OCI-LY7 (cell line): ENCODE measurements around the gene BMP8A. TPM values are rescaled to one million over a fixed set of nuclear protein-coding genes. Genes with fewer than 3 reads are reported as not detected.

Experiments used
- BruUV-seq: library from RNA; stranded (reverse); fragments of 400-500 nt; replicated peaks from 2 replicates; lab custom pipeline; 2021; lab: Mats Ljungman, UMichigan
- CTCF ChIA-PET: fragments of 300-600 bp; sonication (Branson Sonifier 250); formaldehyde crosslinking; loops from one replicate; lab custom pipeline; 2022; ENCODE audit warnings: antibody characterized with exemption; ENCODE audit not compliant: unreplicated experiment; lab: Charles Lee
- POLR2A ChIA-PET: fragments of 300-600 bp; sonication (Branson Sonifier 250); formaldehyde crosslinking; loops from one replicate; lab custom pipeline; 2022; ENCODE audit warnings: antibody characterized with exemption; lab: Charles Lee
- DNase-seq: peaks from one replicate; pipeline ENCODE4 v3.0.0-alpha.2; 2015; ENCODE audit warnings: low spot score
- H2AFZ ChIP-seq: fragments of 200-600 bp; sonication (generic), shearing (Covaris generic); 2 replicates; pipeline ENCODE4 v1.6.1; 2014; ENCODE audit warnings: mild to moderate bottlenecking, antibody characterized with exemption, low read length, moderate library complexity
- H3K27ac ChIP-seq: fragments of 200-600 bp; sonication (generic); 2 replicates; pipeline ENCODE4 v1.5.1; 2014; ENCODE audit warnings: mixed run types, low read depth, mild to moderate bottlenecking, moderate library complexity, low read length, inconsistent platforms; ENCODE audit not compliant: poor library complexity, severe bottlenecking
- H3K36me3 ChIP-seq: fragments of 200-600 bp; sonication (generic); 2 replicates; pipeline ENCODE4 v1.6.1; 2014; ENCODE audit warnings: mild to moderate bottlenecking, antibody characterized with exemption, low read length, moderate library complexity, mixed read lengths; ENCODE audit not compliant: insufficient read depth
- H3K4me1 ChIP-seq: fragments of 200-600 bp; sonication (generic); 2 replicates; pipeline ENCODE4 v1.5.1; 2014; ENCODE audit warnings: mild to moderate bottlenecking, low read length; ENCODE audit not compliant: insufficient read depth, poor library complexity, severe bottlenecking
- H3K4me2 ChIP-seq: fragments of 200-600 bp; sonication (generic); 2 replicates; pipeline ENCODE4 v1.6.1; 2014; ENCODE audit warnings: mild to moderate bottlenecking, low read length
- H3K4me3 ChIP-seq: fragments of 200-600 bp; sonication (generic); 2 replicates; pipeline ENCODE4 v1.5.1; 2014; ENCODE audit warnings: mild to moderate bottlenecking, low read depth, low read length; ENCODE audit not compliant: poor library complexity, severe bottlenecking
- H3K79me2 ChIP-seq: fragments of 200-600 bp; sonication (generic); 2 replicates; pipeline ENCODE4 v1.6.1; 2016; ENCODE audit warnings: low read depth, mild to moderate bottlenecking, low read length, moderate library complexity, mixed read lengths; ENCODE audit not compliant: insufficient read depth
- H3K9me2 ChIP-seq: fragments of 200-600 bp; sonication (generic); 2 replicates; pipeline ENCODE4 v1.6.1; 2016; ENCODE audit warnings: mild to moderate bottlenecking, low read length, mixed read lengths; ENCODE audit not compliant: insufficient read depth
- H3K9me3 ChIP-seq: fragments of 200-600 bp; sonication (generic); 2 replicates; pipeline ENCODE4 v1.6.1; 2014; ENCODE audit warnings: mild to moderate bottlenecking, mixed run types, low read length, mixed read lengths
- H4K20me1 ChIP-seq: fragments of 200-600 bp; sonication (generic); 2 replicates; pipeline ENCODE4 v1.6.1; 2014; ENCODE audit warnings: mild to moderate bottlenecking, antibody characterized with exemption, low read length, moderate library complexity, mixed read lengths; ENCODE audit not compliant: insufficient read depth
- EZH2phosphoT487 ChIP-seq: fragments of 200-600 bp; sonication (generic); IDR thresholded peaks from 2 replicates; pipeline ENCODE4 v1.6.1; 2018; ENCODE audit warnings: low read depth, borderline replicate concordance, mild to moderate bottlenecking, mixed run types, antibody characterized with exemption, low read length, moderate library complexity, mixed read lengths
- intact Hi-C: fragments of 100-400 bp; cut with micrococcal nuclease; formaldehyde crosslinking; loops from one replicate; pipeline ENCODE4 v1.10.0; 2022; ENCODE audit not compliant: unreplicated experiment
- total RNA-seq, 2 experiments: library from RNA; depleted of rRNA in 1 of 2; stranded (reverse); fragments of >200 nt in 1 of 2; shearing (Covaris generic) in 1 of 2; gene quantifications; 2 replicates each; pipeline ENCODE4 v1.2.3, GENCODE V29; 2014 to 2022
- TF ChIP-seq, protein P1 (sequence below): fragments of 200-600 bp; sonication (generic); conservative IDR thresholded peaks from 2 replicates; pipeline ENCODE4 v1.5.1; 2014; ENCODE audit warnings: mild to moderate bottlenecking, antibody characterized with exemption, low read length, moderate library complexity, mixed read lengths

The BMP8A gene
- total RNA-seq, 2 experiments from 2014 or later = 0.32 to 0.44 TPM

DNA sequence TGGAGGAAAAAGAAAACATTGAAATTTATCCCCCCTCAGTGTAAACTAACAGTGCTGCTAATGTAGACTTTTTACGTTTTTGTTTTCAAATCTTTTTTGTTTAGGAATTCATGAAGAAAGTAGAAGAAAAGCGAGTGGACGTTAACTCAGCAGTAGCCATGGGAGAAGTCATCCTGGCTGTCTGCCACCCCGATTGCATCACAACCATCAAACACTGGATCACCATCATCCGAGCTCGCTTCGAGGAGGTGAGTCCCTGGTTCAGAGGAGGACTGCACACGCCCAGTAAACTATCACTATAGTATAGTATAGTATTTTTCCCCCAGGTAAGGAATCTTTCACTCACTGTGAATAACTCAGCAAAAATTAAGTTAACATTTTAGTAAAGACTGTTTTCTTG lies 37.8 kb upstream of the BMP8A start:
- TF ChIP-seq, protein P1, sequence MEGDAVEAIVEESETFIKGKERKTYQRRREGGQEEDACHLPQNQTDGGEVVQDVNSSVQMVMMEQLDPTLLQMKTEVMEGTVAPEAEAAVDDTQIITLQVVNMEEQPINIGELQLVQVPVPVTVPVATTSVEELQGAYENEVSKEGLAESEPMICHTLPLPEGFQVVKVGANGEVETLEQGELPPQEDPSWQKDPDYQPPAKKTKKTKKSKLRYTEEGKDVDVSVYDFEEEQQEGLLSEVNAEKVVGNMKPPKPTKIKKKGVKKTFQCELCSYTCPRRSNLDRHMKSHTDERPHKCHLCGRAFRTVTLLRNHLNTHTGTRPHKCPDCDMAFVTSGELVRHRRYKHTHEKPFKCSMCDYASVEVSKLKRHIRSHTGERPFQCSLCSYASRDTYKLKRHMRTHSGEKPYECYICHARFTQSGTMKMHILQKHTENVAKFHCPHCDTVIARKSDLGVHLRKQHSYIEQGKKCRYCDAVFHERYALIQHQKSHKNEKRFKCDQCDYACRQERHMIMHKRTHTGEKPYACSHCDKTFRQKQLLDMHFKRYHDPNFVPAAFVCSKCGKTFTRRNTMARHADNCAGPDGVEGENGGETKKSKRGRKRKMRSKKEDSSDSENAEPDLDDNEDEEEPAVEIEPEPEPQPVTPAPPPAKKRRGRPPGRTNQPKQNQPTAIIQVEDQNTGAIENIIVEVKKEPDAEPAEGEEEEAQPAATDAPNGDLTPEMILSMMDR = no peak
- no peak for TF ChIP-seq EZH2phosphoT487
- H3K36me3 ChIP-seq = peaks cover 98% of the 10 kb centered on the region
- no peak overlapping the region for H2AFZ ChIP-seq
- H3K4me2 ChIP-seq = no peak overlapping the region
- no peak for DNase-seq
- POLR2A ChIA-PET = no interaction called here
- BruUV-seq = no TSS peak
- no peaks in the 10 kb centered on the region for H3K79me2 ChIP-seq
- H3K27ac ChIP-seq = no peak overlapping the region
- CTCF ChIA-PET = no interaction called here
- no peak overlapping the region for H3K4me3 ChIP-seq
- no peaks in the 10 kb centered on the region for H4K20me1 ChIP-seq
- H3K9me3 ChIP-seq = no peaks in the 10 kb centered on the region
- no peaks in the 10 kb centered on the region for H3K4me1 ChIP-seq
- H3K9me2 ChIP-seq = no peaks in the 10 kb centered on the region
- intact Hi-C loops = no loop called here

DNA sequence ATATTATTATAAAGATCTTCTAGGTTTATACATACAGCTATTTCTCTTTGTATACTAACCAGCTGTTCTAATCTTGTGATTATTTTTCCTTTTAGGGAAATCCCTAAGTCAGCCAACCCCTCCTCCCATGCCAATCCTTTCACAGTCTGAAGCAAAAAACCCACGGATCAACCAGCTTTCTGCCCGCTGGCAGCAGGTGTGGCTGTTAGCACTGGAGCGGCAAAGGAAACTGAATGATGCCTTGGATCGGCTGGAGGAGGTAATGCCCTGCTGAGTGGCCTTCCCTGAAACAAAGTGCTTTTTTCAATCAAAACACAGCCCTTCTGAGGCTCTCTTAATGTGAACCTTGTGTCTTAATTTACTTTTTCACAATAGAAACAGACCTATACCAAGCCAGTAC lies 32.4 kb upstream of the BMP8A start:
- BruUV-seq = no TSS peak
- Histone ChIP-seq H3K4me2 (no peak overlapping the region), H3K9me2 (no peaks in the 10 kb centered on the region), H3K79me2 (no peaks in the 10 kb centered on the region), H4K20me1 (no peaks in the 10 kb centered on the region), H3K9me3 (no peaks in the 10 kb centered on the region), H3K4me1 (no peaks in the 10 kb centered on the region), H3K36me3 (peaks cover 99% of the 10 kb centered on the region), H3K27ac (no peak overlapping the region), H2AFZ (no peak overlapping the region), H3K4me3 (no peak overlapping the region)
- DNase-seq = no peak
- TF ChIP-seq, protein P1 = no peak
- TF ChIP-seq EZH2phosphoT487 = no peak
- ChIA-PET CTCF (no interaction called here), POLR2A (interaction anchor here (0.6 to 1.1 kb wide), 5 partner anchors 12 to 1583 kb away, joined by 3 to 4 read pairs (median 4); no protein-coding TSS in a partner anchor)
- intact Hi-C loops = no loop called here

DNA sequence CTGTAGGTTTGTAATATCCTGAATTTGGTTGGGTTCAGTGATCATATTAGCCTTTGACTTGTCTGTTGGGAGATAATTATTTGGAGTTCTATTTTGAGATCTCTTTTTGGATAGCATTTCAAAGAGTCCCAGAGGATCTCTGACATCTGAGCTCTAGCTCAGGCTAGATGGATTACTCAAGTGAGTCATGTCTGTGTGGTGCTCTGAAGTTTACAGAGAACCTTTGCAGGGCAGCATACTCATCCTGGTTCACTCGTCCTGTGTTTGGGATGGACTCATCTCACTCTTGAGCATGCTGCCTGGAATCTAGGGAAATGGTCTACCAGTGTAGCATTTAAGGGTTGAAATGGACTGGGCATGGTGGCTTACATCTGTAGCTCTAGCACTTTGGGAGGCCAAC lies 29.4 kb upstream of the BMP8A start:
- BruUV-seq = no TSS peak
- Histone ChIP-seq H3K9me2 (no peaks in the 10 kb centered on the region), H3K4me2 (no peak overlapping the region), H4K20me1 (no peaks in the 10 kb centered on the region), H3K27ac (no peak overlapping the region), H2AFZ (no peak overlapping the region), H3K36me3 (peaks cover 96% of the 10 kb centered on the region), H3K4me1 (no peaks in the 10 kb centered on the region), H3K79me2 (no peaks in the 10 kb centered on the region), H3K4me3 (no peak overlapping the region), H3K9me3 (no peaks in the 10 kb centered on the region)
- intact Hi-C loops = loop anchor here (5.0 kb wide), 1 partner anchor 75 kb away; no protein-coding TSS in a partner anchor
- no peak for TF ChIP-seq EZH2phosphoT487
- TF ChIP-seq, protein P1 = no peak
- no peak for DNase-seq
- ChIA-PET CTCF (no interaction called here), POLR2A (interaction anchor here (0.7 kb wide), 1 partner anchor 23 kb away, joined by 3 read pairs; no protein-coding TSS in a partner anchor)
